ENCODE results near the gene PDCD11.

PDCD11 gene

GRCh38 chr10:103367782-103368518 lies 28.5 kb upstream of the PDCD11 start, which contains the start of gene TAF5:
TSS of gene TAF5 (plus strand) at chr10:103367976. CDS start at chr10:103367990, 14 bp downstream.
- Histone ChIP-seq H3K27me3 (ENCODE audit: control insufficient read depth, insufficient read depth, low read length) (no peaks in the 10 kb centered on the region), H3K4me2 (ENCODE audit: low read length) (peak within 1 kb of the TSS; percentile 89), H3K27ac (peak within 1 kb of the TSS; percentile 75), H3K4me1 (no peaks in the 10 kb centered on the region), H3K36me3 (ENCODE audit: control insufficient read depth, insufficient read depth, low read length) (no peaks in the 10 kb centered on the region), H3K9ac (peak within 1 kb of the TSS; percentile 7), H2AFZ (peak within 1 kb of the TSS; percentile 93), H3K79me2 (peaks cover 14% of the 10 kb centered on the region), H3K4me3 (ENCODE audit: low read depth, low read length) (peak within 1 kb of the TSS; percentile 79), H3K9me3 (ENCODE audit: control insufficient read depth, low read length) (no peaks in the 10 kb centered on the region)
- peak; percentile 28 for TF ChIP-seq CTCF (IDR thresholded peaks at IDR 0.05)

- Histone ChIP-seq H3K79me2 (peaks cover 14% of the 10 kb centered on the region), H3K4me3 (ENCODE audit: low read depth, low read length) (no peak overlapping the region), H3K4me2 (ENCODE audit: low read length) (no peak overlapping the region), H2AFZ (no peak overlapping the region), H3K36me3 (ENCODE audit: control insufficient read depth, insufficient read depth, low read length) (no peaks in the 10 kb centered on the region), H3K27me3 (ENCODE audit: control insufficient read depth, insufficient read depth, low read length) (no peaks in the 10 kb centered on the region), H3K9ac (no peak overlapping the region), H3K9me3 (ENCODE audit: control insufficient read depth, low read length) (no peaks in the 10 kb centered on the region), H3K27ac (no peak overlapping the region), H3K4me1 (no peaks in the 10 kb centered on the region)
- TF ChIP-seq CTCF (IDR thresholded peaks at IDR 0.05) = no peak
Observed at GRCh38 chr10:103373544-103373943, 22.9 kb upstream of the PDCD11 start.

- Histone ChIP-seq H3K4me1 (no peaks in the 10 kb centered on the region), H3K27me3 (ENCODE audit: control insufficient read depth, insufficient read depth, low read length) (no peaks in the 10 kb centered on the region), H2AFZ (no peak overlapping the region), H3K4me3 (ENCODE audit: low read depth, low read length) (no peak overlapping the region), H3K36me3 (ENCODE audit: control insufficient read depth, insufficient read depth, low read length) (no peaks in the 10 kb centered on the region), H3K79me2 (peaks cover 10% of the 10 kb centered on the region), H3K27ac (no peak overlapping the region), H3K9me3 (ENCODE audit: control insufficient read depth, low read length) (no peaks in the 10 kb centered on the region), H3K9ac (no peak overlapping the region), H3K4me2 (ENCODE audit: low read length) (no peak overlapping the region)
- TF ChIP-seq CTCF (IDR thresholded peaks at IDR 0.05) = no peak
Observed at GRCh38 chr10:103374263-103374662, 22.2 kb upstream of the PDCD11 start.

GRCh38 chr10:103382769-103383168 lies 13.7 kb upstream of the PDCD11 start:
- Histone ChIP-seq H3K4me3 (ENCODE audit: low read depth, low read length) (no peak overlapping the region), H3K27me3 (ENCODE audit: control insufficient read depth, insufficient read depth, low read length) (no peaks in the 10 kb centered on the region), H3K4me1 (no peaks in the 10 kb centered on the region), H3K79me2 (no peaks in the 10 kb centered on the region), H2AFZ (no peak overlapping the region), H3K36me3 (ENCODE audit: control insufficient read depth, insufficient read depth, low read length) (no peaks in the 10 kb centered on the region), H3K9ac (no peak overlapping the region), H3K27ac (no peak overlapping the region), H3K4me2 (ENCODE audit: low read length) (no peak overlapping the region), H3K9me3 (ENCODE audit: control insufficient read depth, low read length) (no peaks in the 10 kb centered on the region)
- no peak for TF ChIP-seq CTCF (IDR thresholded peaks at IDR 0.05)

- TF ChIP-seq CTCF (IDR thresholded peaks at IDR 0.05) = no peak
- Histone ChIP-seq H3K4me2 (ENCODE audit: low read length) (peak overlapping the region; percentile 9), H3K9ac (no peak overlapping the region), H2AFZ (no peak overlapping the region), H3K27ac (no peak overlapping the region), H3K4me3 (ENCODE audit: low read depth, low read length) (no peak overlapping the region), H3K9me3 (ENCODE audit: control insufficient read depth, low read length) (no peaks in the 10 kb centered on the region), H3K36me3 (ENCODE audit: control insufficient read depth, insufficient read depth, low read length) (no peaks in the 10 kb centered on the region), H3K4me1 (peaks cover 8% of the 10 kb centered on the region), H3K27me3 (ENCODE audit: control insufficient read depth, insufficient read depth, low read length) (no peaks in the 10 kb centered on the region), H3K79me2 (peaks cover 23% of the 10 kb centered on the region)
Observed at GRCh38 chr10:103394180-103394579, 2.2 kb upstream of the PDCD11 start.

Data from parathyroid adenoma (tissue), 2 donors.